HCT116 (cell line): Measurements from ENCODE around the gene CXCL11. TPM values are rescaled to one million over a fixed set of nuclear protein-coding genes. Genes with fewer than 3 reads are reported as not detected.

ENCODE experiments used
- ATAC-seq: fragments of 200-7000 bp; cut with Tn5 transposase; 2 replicates; pipeline ENCODE4 v1.9.1; 2020; ENCODE audit warnings: mild to moderate bottlenecking, moderate library complexity
- BruUV-seq: library from RNA; stranded (reverse); fragments of 400-500 nt; replicated peaks from 2 replicates; lab custom pipeline; 2021; lab: Mats Ljungman, UMichigan
- CTCF ChIA-PET: fragments of 300-600 bp; sonication (Branson Sonifier 250); formaldehyde crosslinking; loops from one replicate; lab custom pipeline; 2021; ENCODE audit warnings: antibody characterized with exemption; lab: Charles Lee
- POLR2A ChIA-PET: fragments of 300-600, 350-600 bp; sonication (Branson Sonifier 250); formaldehyde crosslinking; loops from one replicate; lab custom pipeline; 2021; ENCODE audit warnings: antibody characterized with exemption; lab: Charles Lee
- RAD21 ChIA-PET, 2 experiments: fragments of 300-600 bp; sonication (Branson Sonifier 250); formaldehyde crosslinking; loops; one replicate each; lab custom pipeline; 2023; ENCODE audit warnings: low total read pairs in 2 of 2; ENCODE audit not compliant: uncharacterized antibody in 2 of 2, unreplicated experiment in 2 of 2, low non-redundant PET in 1 of 2; lab: Charles Lee
- DNase-seq: peaks from one replicate; pipeline ENCODE4 v3.0.0-alpha.2; 2010; ENCODE audit warnings: low read depth, low spot score
- H2AFZ ChIP-seq: fragments of 200-600 bp; shearing (Covaris generic), sonication (generic); 2 replicates; pipeline ENCODE4 v1.6.1; 2017; ENCODE audit warnings: low read depth, mixed run types, mixed read lengths, antibody characterized with exemption, low read length; ENCODE audit not compliant: poor library complexity, severe bottlenecking
- H3K27ac ChIP-seq: 2 replicates; pipeline ENCODE4 v1.5.1; 2012; ENCODE audit warnings: low read depth, low read length
- H3K27me3 ChIP-seq: fragments of 200-600 bp; sonication (generic); 2 replicates; pipeline ENCODE4 v1.6.1; 2016; ENCODE audit warnings: mixed run types, low read length, mixed read lengths; ENCODE audit not compliant: insufficient read depth
- H3K36me3 ChIP-seq, 2 experiments: fragments of 200-500 bp in 1 of 2; fragments of 200-600 bp in 1 of 2; sonication (Bioruptor generic) in 1 of 2; sonication (generic) in 1 of 2; 2 replicates each; pipeline versions ENCODE4 v1.5.1 to v1.6.1; 2014 to 2016; ENCODE audit warnings: low read length in 2 of 2, inconsistent platforms in 1 of 2, mixed read lengths in 1 of 2, mixed run types in 1 of 2; ENCODE audit not compliant: insufficient read depth in 2 of 2, control insufficient read depth in 1 of 2
- H3K4me1 ChIP-seq, 2 experiments: fragments of 200-600 bp in 1 of 2; sonication (generic) in 1 of 2; 2 replicates each; pipeline versions ENCODE4 v1.5.1 to v1.6.1; 2012 to 2017; ENCODE audit warnings: low read length in 2 of 2, inconsistent platforms in 1 of 2, mild to moderate bottlenecking in 1 of 2, mixed read lengths in 1 of 2, mixed run types in 1 of 2, moderate library complexity in 1 of 2; ENCODE audit not compliant: insufficient read depth in 2 of 2, control insufficient read depth in 1 of 2
- H3K4me2 ChIP-seq: fragments of 200-600 bp; sonication (generic); 2 replicates; pipeline ENCODE4 v1.6.1; 2017; ENCODE audit warnings: mixed run types, low read length, mixed read lengths
- H3K4me3 ChIP-seq, 2 experiments: fragments of 200-600 bp in 1 of 2; sonication (generic) in 1 of 2; replicated peaks in 1 of 2; 2 replicates each; pipeline ENCODE4 v1.5.1; 2011 to 2016; ENCODE audit warnings: low read length in 2 of 2, control low read depth in 1 of 2, low read depth in 1 of 2, mild to moderate bottlenecking in 1 of 2, mixed read lengths in 1 of 2, mixed run types in 1 of 2
- H3K79me2 ChIP-seq: fragments of 200-600 bp; sonication (generic); 2 replicates; pipeline ENCODE4 v1.6.1; 2017; ENCODE audit warnings: mild to moderate bottlenecking, mixed run types, low read length, moderate library complexity, mixed read lengths; ENCODE audit not compliant: insufficient read depth
- H3K9ac ChIP-seq: fragments of 200-600 bp; sonication (generic); 2 replicates; pipeline ENCODE4 v1.6.1; 2016; ENCODE audit warnings: low read length, mixed read lengths
- H3K9me2 ChIP-seq: fragments of 200-600 bp; sonication (generic), shearing (Covaris generic); 2 replicates; pipeline ENCODE4 v1.6.1; 2017; ENCODE audit warnings: mixed run types, mild to moderate bottlenecking, moderate library complexity; ENCODE audit not compliant: insufficient read depth
- H3K9me3 ChIP-seq, 2 experiments: fragments of 200-500 bp in 1 of 2; fragments of 200-600 bp in 1 of 2; sonication (Bioruptor generic) in 1 of 2; sonication (generic) in 1 of 2; 2 replicates each; pipeline ENCODE4 v1.6.1; 2014 to 2017; ENCODE audit warnings: low read length in 2 of 2, mixed read lengths in 2 of 2, inconsistent platforms in 1 of 2, low read depth in 1 of 2, mild to moderate bottlenecking in 1 of 2, mixed run types in 1 of 2, moderate library complexity in 1 of 2; ENCODE audit not compliant: control insufficient read depth in 1 of 2, insufficient read depth in 1 of 2
- H4K20me1 ChIP-seq: fragments of 200-600 bp; sonication (generic), shearing (Covaris generic); 2 replicates; pipeline ENCODE4 v1.6.1; 2017; ENCODE audit warnings: mixed run types, mild to moderate bottlenecking, moderate library complexity; ENCODE audit not compliant: insufficient read depth
- CBX3 ChIP-seq: IDR thresholded peaks from 2 replicates; pipeline ENCODE4 v1.6.1; 2012; ENCODE audit warnings: low read depth
- CEBPB ChIP-seq: IDR thresholded peaks from 2 replicates; pipeline ENCODE4 v1.6.1; 2012; ENCODE audit warnings: low read depth
- EGR1 ChIP-seq: IDR thresholded peaks from 2 replicates; pipeline ENCODE4 v1.6.1; 2012; ENCODE audit warnings: low read depth
- EZH2phosphoT487 ChIP-seq: fragments of 200-600 bp; IDR thresholded peaks from 2 replicates; pipeline ENCODE4 v1.6.1; 2018; ENCODE audit warnings: antibody characterized with exemption, borderline replicate concordance
- FOSL1 ChIP-seq: IDR thresholded peaks from 2 replicates; pipeline ENCODE4 v1.6.1; 2012; ENCODE audit warnings: low read depth
- JUND ChIP-seq: IDR thresholded peaks from 2 replicates; pipeline ENCODE4 v1.6.1; 2012
- POLR2A ChIP-seq: IDR thresholded peaks from 2 replicates; pipeline ENCODE4 v1.7.0; 2011; ENCODE audit warnings: borderline replicate concordance; ENCODE audit not compliant: insufficient read depth, insufficient read length; ENCODE audit errors: extremely low read depth
- RAD21 ChIP-seq: IDR thresholded peaks from 2 replicates; pipeline ENCODE4 v1.6.1; 2012; ENCODE audit warnings: low read depth, mild to moderate bottlenecking
- SIN3A ChIP-seq: IDR thresholded peaks from 2 replicates; pipeline ENCODE4 v1.6.1; 2012; ENCODE audit warnings: low read depth
- SRF ChIP-seq: IDR thresholded peaks from 2 replicates; pipeline ENCODE4 v1.6.1; 2012; ENCODE audit warnings: low read depth
- TCF7L2 ChIP-seq: IDR thresholded peaks from 2 replicates; pipeline ENCODE4 v1.7.0; 2011; ENCODE audit warnings: borderline replicate concordance, inconsistent platforms; ENCODE audit not compliant: insufficient read depth, insufficient read length; ENCODE audit errors: extremely low read depth
- YY1 ChIP-seq: IDR thresholded peaks from 2 replicates; pipeline ENCODE4 v1.6.1; 2011; ENCODE audit warnings: low read length, low read depth, moderate library complexity, mild to moderate bottlenecking; ENCODE audit not compliant: insufficient replicate concordance; ENCODE audit errors: extremely low read depth
- ZNF274 ChIP-seq: fragments of 200-500 bp; sonication (Bioruptor generic); IDR thresholded peaks from 2 replicates; pipeline ENCODE4 v1.6.1; 2014; ENCODE audit warnings: mild to moderate bottlenecking, low read depth, low read length, inconsistent platforms
- intact Hi-C: fragments of 100-400 bp; cut with micrococcal nuclease; formaldehyde crosslinking; loops from 2 replicates; pipeline ENCODE4 v1.10.0; 2022
- total RNA-seq: library from RNA; stranded (reverse); gene quantifications from one replicate; pipeline ENCODE4 v1.2.1, GENCODE V29; 2021; ENCODE audit not compliant: unreplicated experiment
- TF ChIP-seq, protein P1 (sequence below): IDR thresholded peaks from 2 replicates; pipeline ENCODE4 v1.6.1; 2012; ENCODE audit warnings: low read depth
- TF ChIP-seq, protein P2 (sequence below): IDR thresholded peaks from 2 replicates; pipeline ENCODE4 v1.6.1; 2012

Gene CXCL11
- total RNA-seq, 1 experiment from 2014 or later, result not detected

GRCh38 chr4:76060506-76060905, 24.6 kb upstream of the CXCL11 start:
- ChIA-PET CTCF (no interaction called here), RAD21 (no interaction called here), POLR2A (no interaction called here)
- Histone ChIP-seq H3K27me3 (peaks cover 16% of the 10 kb centered on the region; the same call in 1 of the 2 replicates), H2AFZ (no peak overlapping the region), H3K36me3 (no peaks in the 10 kb centered on the region), H3K9ac (no peak overlapping the region), H3K4me3 (no peak overlapping the region), H3K9me3 (no peaks in the 10 kb centered on the region), H4K20me1 (no peaks in the 10 kb centered on the region), H3K4me2 (no peak overlapping the region), H3K79me2 (no peaks in the 10 kb centered on the region), H3K27ac (no peak overlapping the region), H3K9me2 (no peaks in the 10 kb centered on the region), H3K4me1 (no peaks in the 10 kb centered on the region)
- BruUV-seq, result no TSS peak
- ATAC-seq (no peak), DNase-seq (no peak)
- intact Hi-C loops, result loop anchor here (5.0 kb wide), 1 partner anchor 158 kb away; the partner anchor contains the start of gene PPEF2
- TF ChIP-seq EGR1, result no peak

DNA sequence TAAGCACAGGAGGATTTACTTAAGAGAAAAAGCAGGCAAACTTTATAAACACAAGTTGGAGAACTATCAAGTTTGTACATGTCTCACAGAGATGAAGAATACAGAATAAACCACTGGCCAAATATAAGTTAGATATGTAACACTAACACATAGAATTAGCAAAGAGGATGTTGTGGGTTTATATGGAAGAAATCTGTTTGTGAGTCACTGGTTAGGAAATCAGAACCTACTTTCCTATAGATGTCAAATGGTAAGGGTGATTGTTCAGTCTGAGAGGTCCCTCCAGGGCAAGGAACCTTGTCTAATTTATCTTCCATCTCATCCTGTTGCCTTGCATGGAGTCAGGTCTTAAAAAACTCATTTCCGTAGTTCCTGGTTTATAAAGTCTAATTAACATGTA, 23.9 kb upstream of the CXCL11 start:
- DNase-seq (no peak), ATAC-seq (no peak)
- Histone ChIP-seq H3K4me3 (no peak overlapping the region), H3K36me3 (no peaks in the 10 kb centered on the region), H3K27ac (no peak overlapping the region), H3K9me3 (no peaks in the 10 kb centered on the region), H4K20me1 (no peaks in the 10 kb centered on the region), H3K9ac (no peak overlapping the region), H3K79me2 (no peaks in the 10 kb centered on the region), H3K9me2 (no peaks in the 10 kb centered on the region), H2AFZ (no peak overlapping the region), H3K4me1 (no peaks in the 10 kb centered on the region), H3K4me2 (no peak overlapping the region), H3K27me3 (peaks cover 19% of the 10 kb centered on the region; the same call in 1 of the 2 replicates)
- POLR2A ChIA-PET, result no interaction called here
- BruUV-seq, result no TSS peak
- CTCF ChIA-PET, result interaction anchor here (1.7 to 2.0 kb wide), 2 partner anchors 27 to 64 kb away, joined by 4 to 6 read pairs; no protein-coding TSS in a partner anchor
- intact Hi-C loops, result loop anchor here (5.0 kb wide), 1 partner anchor 157 kb away; the partner anchor contains the start of gene PPEF2
- TF ChIP-seq, protein P1, sequence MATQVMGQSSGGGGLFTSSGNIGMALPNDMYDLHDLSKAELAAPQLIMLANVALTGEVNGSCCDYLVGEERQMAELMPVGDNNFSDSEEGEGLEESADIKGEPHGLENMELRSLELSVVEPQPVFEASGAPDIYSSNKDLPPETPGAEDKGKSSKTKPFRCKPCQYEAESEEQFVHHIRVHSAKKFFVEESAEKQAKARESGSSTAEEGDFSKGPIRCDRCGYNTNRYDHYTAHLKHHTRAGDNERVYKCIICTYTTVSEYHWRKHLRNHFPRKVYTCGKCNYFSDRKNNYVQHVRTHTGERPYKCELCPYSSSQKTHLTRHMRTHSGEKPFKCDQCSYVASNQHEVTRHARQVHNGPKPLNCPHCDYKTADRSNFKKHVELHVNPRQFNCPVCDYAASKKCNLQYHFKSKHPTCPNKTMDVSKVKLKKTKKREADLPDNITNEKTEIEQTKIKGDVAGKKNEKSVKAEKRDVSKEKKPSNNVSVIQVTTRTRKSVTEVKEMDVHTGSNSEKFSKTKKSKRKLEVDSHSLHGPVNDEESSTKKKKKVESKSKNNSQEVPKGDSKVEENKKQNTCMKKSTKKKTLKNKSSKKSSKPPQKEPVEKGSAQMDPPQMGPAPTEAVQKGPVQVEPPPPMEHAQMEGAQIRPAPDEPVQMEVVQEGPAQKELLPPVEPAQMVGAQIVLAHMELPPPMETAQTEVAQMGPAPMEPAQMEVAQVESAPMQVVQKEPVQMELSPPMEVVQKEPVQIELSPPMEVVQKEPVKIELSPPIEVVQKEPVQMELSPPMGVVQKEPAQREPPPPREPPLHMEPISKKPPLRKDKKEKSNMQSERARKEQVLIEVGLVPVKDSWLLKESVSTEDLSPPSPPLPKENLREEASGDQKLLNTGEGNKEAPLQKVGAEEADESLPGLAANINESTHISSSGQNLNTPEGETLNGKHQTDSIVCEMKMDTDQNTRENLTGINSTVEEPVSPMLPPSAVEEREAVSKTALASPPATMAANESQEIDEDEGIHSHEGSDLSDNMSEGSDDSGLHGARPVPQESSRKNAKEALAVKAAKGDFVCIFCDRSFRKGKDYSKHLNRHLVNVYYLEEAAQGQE, result no peak
- TF ChIP-seq POLR2A (no peak), JUND (no peak), TCF7L2 (no peak), SIN3A (no peak), EGR1 (no peak), EZH2phosphoT487 (no peak), CBX3 (no peak), ZNF274 (no peak), SRF (no peak), CEBPB (no peak), FOSL1 (no peak), RAD21 (no peak), YY1 (no peak)
- TF ChIP-seq, protein P2, sequence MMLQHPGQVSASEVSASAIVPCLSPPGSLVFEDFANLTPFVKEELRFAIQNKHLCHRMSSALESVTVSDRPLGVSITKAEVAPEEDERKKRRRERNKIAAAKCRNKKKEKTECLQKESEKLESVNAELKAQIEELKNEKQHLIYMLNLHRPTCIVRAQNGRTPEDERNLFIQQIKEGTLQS, result no peak
- RAD21 ChIA-PET, result no interaction called here
